WI38 (cell line): ENCODE results near the gene PRR5L.

Source experiments
- H3K4me3 ChIP-seq: 2 replicates; pipeline ENCODE4 v1.5.1; 2011; ENCODE audit warnings: low read depth, mild to moderate bottlenecking, control low read depth, low read length
- TF ChIP-seq, protein P1 (sequence below): IDR thresholded peaks from 2 replicates; pipeline ENCODE4 v1.5.1; 2012; ENCODE audit warnings: low read depth, mild to moderate bottlenecking, control low read depth, low read length

Gene PRR5L

GRCh38 chr11:36398231-36398953 lies 102.3 kb downstream of the PRR5L start:
- TF ChIP-seq, protein P1, sequence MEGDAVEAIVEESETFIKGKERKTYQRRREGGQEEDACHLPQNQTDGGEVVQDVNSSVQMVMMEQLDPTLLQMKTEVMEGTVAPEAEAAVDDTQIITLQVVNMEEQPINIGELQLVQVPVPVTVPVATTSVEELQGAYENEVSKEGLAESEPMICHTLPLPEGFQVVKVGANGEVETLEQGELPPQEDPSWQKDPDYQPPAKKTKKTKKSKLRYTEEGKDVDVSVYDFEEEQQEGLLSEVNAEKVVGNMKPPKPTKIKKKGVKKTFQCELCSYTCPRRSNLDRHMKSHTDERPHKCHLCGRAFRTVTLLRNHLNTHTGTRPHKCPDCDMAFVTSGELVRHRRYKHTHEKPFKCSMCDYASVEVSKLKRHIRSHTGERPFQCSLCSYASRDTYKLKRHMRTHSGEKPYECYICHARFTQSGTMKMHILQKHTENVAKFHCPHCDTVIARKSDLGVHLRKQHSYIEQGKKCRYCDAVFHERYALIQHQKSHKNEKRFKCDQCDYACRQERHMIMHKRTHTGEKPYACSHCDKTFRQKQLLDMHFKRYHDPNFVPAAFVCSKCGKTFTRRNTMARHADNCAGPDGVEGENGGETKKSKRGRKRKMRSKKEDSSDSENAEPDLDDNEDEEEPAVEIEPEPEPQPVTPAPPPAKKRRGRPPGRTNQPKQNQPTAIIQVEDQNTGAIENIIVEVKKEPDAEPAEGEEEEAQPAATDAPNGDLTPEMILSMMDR = no peak
- H3K4me3 ChIP-seq = no peak overlapping the region

GRCh38 chr11:36399236-36399635 lies 103.1 kb downstream of the PRR5L start:
- TF ChIP-seq, protein P1 = no peak
- H3K4me3 ChIP-seq = no peak overlapping the region

GRCh38 chr11:36399745-36400144 lies 103.7 kb downstream of the PRR5L start:
- H3K4me3 ChIP-seq = no peak overlapping the region
- TF ChIP-seq, protein P1 = no peak

DNA sequence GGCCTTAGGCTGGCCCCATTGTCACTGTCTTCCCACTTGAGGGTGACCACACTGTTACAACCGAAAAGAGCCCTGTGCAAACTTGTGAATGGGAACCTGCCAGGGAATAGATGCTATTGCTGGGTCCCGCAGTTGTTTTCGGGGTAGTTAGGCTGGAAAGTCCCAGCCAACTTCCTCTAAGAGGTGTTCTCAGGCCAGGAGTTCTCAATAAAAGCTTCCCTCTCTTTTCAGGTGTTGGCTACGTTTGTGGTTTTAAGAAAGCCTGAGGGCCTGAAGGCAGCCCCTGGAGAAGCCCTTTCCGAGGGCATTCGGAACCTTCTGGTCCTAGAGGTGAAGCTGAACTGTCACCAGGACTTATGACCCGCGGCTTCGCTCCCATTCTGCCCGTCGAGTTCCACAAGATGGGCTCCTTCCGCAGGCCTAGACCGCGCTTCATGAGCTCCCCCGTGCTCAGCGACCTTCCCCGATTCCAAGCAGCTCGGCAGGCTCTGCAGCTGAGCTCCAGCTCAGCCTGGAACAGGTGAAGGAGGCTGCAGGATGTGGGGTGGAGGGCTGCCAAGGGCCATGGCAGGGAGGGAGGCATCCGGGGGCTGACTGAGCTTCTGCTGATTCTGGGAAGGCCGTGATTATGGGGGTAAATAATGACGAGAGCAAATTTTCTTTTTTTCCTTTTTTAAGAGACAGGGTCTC lies 104.8 kb downstream of the PRR5L start:
- TF ChIP-seq, protein P1 = no peak
- no peak overlapping the region for H3K4me3 ChIP-seq

- no peak overlapping the region for H3K4me3 ChIP-seq
- TF ChIP-seq, protein P1 = no peak
These were observed 106.6 kb downstream of the PRR5L start for GRCh38 chr11:36402568-36403170.

GRCh38 chr11:36403661-36404060 lies 107.6 kb downstream of the PRR5L start:
- H3K4me3 ChIP-seq = no peak overlapping the region
- TF ChIP-seq, protein P1 = no peak

DNA sequence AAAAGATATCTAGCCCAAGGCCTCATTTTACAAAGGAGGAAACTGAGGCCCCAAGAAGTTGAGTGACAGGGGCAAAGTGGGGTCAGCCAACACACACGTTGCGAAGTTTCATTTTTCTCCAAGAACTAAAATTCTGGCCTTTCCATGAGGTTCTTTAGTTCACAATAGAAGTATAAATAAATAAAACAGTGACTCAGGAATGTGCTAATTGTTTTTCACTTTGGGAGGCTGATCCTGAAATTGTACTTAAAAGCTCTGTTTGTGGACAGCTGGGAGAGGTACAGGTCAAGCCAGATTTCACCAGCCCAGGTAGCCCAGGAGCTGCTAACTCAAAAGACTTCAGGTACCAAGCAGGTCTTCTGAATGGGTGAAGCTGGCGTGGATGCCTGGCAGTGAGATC lies 108.7 kb downstream of the PRR5L start:
- TF ChIP-seq, protein P1 = no peak

More for the DNA sequence above, 108.7 kb downstream of the PRR5L start:
- H3K4me3 ChIP-seq = no peak overlapping the region
